Measurements from ENCODE around the gene ADARB2.
"Not testable (repeated sequence)": the region's sequence is repeated elsewhere in the genome, so short reads cannot be mapped to it uniquely, and the experiment has no call there.

ADARB2 gene

DNA sequence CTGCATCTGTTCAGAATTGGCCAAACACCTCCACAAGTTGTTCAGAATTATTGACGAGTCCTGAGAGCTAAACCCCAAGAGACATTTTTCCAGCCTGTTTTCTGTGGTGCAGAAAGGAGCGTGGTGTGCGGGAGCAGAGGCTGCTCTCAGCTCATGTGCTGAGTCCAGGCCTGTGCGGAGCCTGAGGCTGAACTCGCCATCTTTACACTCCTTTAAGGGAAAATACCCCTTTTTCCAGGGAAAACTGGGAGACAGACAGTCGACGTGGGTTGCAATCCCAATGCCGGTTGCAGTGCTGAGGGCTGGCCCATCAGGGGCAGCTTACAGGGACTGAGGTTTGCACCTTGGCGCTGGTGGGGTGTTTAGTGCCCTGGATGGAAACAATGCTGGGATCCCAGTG lies 112.2 kb downstream of the ADARB2 start:
- H3K4me3 ChIP-seq (ENCODE audit: low read length) = no peak overlapping the region
- no peak for TF ChIP-seq ZNF274 (IDR thresholded peaks at IDR 0.05; ENCODE audit: low read depth, low read length)

- TF ChIP-seq ZNF274 (IDR thresholded peaks at IDR 0.05; ENCODE audit: low read depth, low read length) = no peak
These were observed 113.1 kb downstream of the ADARB2 start for GRCh38 chr10:1624240-1624639.

DNA sequence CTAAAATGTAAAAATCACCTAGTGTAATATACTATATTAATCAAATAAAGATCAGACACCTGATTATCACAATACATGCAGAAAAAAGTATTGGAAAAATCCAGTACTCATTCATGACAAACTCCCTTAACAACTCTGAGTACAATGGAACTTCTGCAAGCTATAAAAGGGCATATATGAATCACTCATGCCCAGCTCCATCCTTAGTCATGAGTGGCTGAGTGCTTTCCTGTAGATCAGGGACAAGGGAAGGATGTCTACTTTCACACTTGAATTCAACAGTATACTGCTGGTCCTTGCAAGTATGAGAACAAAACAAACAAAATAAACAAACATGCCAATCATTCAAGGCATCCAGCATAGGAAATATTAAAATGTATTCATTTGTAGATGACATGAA lies 116.5 kb downstream of the ADARB2 start:
- no peak overlapping the region for H3K4me3 ChIP-seq (ENCODE audit: low read length)
- TF ChIP-seq ZNF274 (IDR thresholded peaks at IDR 0.05; ENCODE audit: low read depth, low read length) = no peak

More at GRCh38 chr10:1624240-1624639, 113.1 kb downstream of the ADARB2 start:
- H3K4me3 ChIP-seq (ENCODE audit: low read length) = no peak overlapping the region

DNA sequence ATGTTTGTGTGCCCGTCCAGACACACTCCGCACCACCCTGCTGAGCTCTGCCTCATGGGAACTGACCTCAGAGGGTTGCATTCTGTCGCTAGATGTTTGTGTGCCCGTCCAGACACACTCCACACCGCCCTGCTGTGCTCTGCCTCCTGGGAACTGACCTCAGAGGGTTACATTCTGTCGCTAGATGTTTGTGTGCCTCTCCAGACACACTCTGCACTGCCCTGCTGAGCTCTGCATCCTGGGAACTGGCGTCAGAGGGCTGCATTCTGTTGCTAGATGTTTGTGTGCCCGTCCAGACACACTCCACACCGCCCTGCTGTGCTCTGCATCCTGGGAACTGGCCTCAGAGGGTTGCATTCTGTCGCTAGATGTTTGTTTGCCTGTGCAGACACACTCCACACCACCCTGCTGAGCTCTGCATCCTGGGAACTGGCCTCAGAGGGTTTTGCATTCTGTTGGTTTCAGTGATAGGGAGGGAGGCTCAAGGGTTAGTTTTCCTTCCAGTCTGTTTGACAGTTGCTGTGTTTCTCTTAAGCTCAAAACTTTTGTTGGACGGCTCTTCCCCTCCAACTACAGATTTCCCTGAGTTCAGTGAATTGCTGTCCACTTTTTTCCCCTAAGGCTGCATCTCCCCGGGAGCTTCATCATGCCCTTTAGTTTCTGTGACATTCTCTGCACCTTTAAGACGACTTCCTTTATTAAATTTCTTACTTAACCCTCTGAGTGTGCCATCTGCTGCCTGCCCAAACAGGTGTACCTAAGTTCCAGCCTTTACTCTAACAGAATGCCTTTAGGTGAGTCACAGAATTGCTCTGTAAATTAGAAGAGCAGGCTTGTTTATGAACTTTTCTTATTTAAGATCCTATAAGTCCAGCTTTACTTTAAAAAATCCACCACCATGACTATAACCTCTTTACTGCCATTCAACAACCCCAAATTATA lies 119.7 kb downstream of the ADARB2 start:
- H3K4me3 ChIP-seq (ENCODE audit: low read length) = not testable (repeated sequence)

DNA sequence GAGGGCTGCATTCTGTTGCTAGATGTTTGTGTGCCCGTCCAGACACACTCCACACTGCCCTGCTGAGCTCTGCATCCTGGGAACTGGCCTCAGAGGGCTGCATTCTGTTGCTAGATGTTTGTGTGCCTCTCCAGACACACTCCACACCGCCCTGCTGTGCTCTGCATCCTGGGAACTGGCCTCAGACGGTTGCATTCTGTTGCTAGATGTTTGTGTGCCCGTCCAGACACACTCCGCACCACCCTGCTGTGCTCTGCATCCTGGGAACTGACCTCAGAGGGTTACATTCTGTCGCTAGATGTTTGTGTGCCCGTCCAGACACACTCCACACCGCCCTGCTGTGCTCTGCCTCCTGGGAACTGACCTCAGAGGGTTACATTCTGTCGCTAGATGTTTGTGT lies 120.6 kb downstream of the ADARB2 start:
- H3K4me3 ChIP-seq (ENCODE audit: low read length) = not testable (repeated sequence)

DNA sequence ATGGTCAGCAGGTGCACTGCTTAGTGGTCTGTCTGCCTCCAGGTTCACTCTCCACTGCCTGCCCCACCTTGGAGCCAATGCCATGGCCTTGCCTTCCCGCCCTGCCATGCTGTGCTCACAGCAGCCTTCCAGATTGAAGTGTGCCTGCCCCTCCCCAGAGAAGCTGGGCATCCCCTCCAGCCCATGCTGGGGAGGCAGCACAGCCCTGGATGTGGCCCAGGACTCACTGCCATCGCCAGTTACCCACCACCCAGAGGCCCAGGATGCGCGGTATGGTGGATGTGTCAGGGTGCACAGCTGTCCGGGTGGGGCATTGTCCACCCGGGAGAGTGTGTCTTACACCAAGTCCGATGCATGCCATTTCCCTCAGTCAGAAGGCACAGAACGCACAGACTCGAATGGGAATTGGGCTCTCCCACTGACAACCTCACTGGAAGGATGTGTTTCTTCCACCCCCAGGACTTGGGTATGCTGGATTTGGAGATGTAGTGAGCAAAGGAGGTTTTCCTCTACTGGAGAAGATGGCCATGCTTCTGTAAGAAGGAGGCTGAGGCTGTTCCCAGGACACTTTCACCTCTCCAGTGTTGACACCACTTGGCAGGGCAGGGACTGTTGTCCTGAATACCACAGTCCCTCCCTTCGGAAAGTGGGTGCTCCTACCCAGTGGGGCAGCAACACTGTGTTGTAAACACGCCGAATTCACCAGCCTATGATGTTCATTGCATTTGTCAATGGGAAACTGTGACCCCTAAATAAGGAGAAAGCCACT lies 122.0 kb downstream of the ADARB2 start:
- no peak overlapping the region for H3K4me3 ChIP-seq (ENCODE audit: low read length)
- TF ChIP-seq ZNF274 (IDR thresholded peaks at IDR 0.05; ENCODE audit: low read depth, low read length) = no peak

DNA sequence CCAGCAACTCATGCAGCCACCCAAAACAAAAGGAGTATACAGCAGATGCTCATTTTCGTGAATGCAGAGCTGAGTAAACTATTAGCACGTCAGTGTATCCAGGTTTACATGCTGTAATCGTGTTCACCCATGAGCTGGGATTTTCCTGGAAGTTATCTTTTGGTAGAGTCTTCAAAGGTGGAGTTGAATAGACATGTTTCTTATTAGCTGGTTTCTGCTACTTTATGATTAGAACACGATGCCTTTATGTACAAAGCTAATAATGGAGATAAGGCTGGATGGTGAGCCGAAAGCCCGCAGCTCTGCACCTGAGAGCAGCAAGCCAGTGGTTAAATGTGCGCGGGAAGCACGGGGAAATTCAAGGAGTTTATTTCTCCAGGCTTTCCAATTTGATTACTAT lies 123.8 kb downstream of the ADARB2 start:
- no peak for TF ChIP-seq ZNF274 (IDR thresholded peaks at IDR 0.05; ENCODE audit: low read depth, low read length)
- no peak overlapping the region for H3K4me3 ChIP-seq (ENCODE audit: low read length)

DNA sequence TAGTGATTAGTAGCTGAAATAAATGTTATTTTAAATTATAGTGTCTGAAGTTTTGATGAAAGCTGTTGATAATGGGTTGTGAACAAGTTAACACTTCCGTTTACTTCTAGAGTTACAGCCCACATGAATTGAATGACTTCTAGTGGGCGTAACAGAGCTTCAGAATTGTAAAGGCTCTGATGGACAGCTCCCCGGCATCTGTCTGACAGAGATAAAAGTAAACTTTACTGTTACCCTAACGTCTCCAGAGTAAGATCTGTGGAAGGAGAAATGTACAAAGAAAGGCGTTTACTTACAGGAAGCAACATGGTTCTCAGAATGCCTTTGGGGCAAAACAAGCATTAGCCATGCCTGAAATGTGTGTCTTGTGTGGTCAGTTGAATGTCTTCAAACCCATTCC lies 124.4 kb downstream of the ADARB2 start:
- H3K4me3 ChIP-seq (ENCODE audit: low read length) = no peak overlapping the region
- no peak for TF ChIP-seq ZNF274 (IDR thresholded peaks at IDR 0.05; ENCODE audit: low read depth, low read length)

GRCh38 chr10:1611936-1612550 lies 125.3 kb downstream of the ADARB2 start:
- no peak for TF ChIP-seq ZNF274 (IDR thresholded peaks at IDR 0.05; ENCODE audit: low read depth, low read length)
- H3K4me3 ChIP-seq (ENCODE audit: low read length) = no peak overlapping the region

DNA sequence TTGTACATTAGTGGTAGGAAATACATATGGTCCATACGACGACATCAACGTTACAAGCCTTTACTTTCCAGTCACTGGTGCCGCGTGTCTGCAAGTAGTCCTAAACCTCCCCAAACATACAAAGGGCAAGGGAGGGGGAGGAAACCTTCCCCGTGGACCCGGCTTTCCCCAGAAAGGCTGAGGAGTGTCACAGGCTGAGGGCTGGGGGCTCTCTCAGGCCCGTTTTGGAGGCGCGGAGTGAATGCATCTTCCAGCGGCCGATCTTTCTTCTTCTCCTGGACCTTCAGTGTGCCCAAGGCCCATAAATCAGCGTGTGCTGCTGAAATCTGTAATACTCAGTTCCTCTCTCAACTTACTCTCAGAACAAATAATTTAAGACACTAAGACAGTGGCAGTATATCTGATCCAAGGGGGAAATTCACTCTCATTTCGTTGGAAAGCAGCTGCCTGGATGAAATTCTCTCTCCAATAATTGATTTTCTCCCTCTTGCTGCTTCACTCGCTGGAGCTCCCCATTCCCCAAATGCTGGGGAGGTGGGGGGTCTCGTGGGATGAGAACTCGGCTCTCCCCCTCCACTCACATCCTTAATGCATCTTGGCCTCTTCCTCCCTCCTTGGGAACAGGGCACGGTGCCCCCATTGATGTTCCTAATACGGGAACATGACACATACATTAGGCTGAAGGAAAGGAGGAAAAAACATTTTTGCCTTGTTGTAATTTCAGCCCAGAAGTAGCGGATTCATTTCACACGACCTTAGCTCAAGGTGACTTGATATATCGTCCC lies 126.1 kb downstream of the ADARB2 start:
- H3K4me3 ChIP-seq (ENCODE audit: low read length) = no peak overlapping the region
- TF ChIP-seq ZNF274 (IDR thresholded peaks at IDR 0.05; ENCODE audit: low read depth, low read length) = no peak

GRCh38 chr10:1609648-1609970 lies 127.7 kb downstream of the ADARB2 start:
- H3K4me3 ChIP-seq (ENCODE audit: low read length) = no peak overlapping the region
- TF ChIP-seq ZNF274 (IDR thresholded peaks at IDR 0.05; ENCODE audit: low read depth, low read length) = no peak

- H3K4me3 ChIP-seq (ENCODE audit: low read length) = no peak overlapping the region; the same call in 1 of the 2 replicates
- TF ChIP-seq ZNF274 (IDR thresholded peaks at IDR 0.05; ENCODE audit: low read depth, low read length) = no peak
These were observed 128.3 kb downstream of the ADARB2 start for GRCh38 chr10:1608851-1609647.

DNA sequence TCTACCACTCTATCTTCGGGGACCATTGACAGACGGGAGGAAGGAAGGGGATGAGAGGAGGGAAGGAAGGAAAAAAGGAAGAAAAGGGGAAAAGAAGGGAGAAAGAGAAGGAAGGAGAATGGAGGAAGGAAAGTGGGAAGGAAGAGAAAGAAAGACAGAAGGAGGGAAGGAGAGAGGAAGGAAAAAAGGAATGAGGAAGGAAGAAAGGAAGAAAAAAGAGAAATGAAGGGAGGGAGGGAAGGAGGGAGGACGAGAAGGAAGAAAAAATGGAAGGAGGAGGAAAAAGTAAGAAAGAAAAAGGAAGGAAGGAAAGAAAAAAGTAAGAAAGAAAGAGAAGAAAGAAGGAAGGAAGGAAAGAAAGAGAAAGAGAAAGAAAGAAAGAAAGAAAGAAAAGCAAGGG lies 128.9 kb downstream of the ADARB2 start:
- no peak for TF ChIP-seq ZNF274 (IDR thresholded peaks at IDR 0.05; ENCODE audit: low read depth, low read length)
- no peak overlapping the region; the same call in 1 of the 2 replicates for H3K4me3 ChIP-seq (ENCODE audit: low read length)
